ENCODE data around the gene CREBRF.
"Not testable (repeated sequence)": the region's sequence is repeated elsewhere in the genome, so short reads cannot be mapped to it uniquely, and the experiment has no call there.

DNA sequence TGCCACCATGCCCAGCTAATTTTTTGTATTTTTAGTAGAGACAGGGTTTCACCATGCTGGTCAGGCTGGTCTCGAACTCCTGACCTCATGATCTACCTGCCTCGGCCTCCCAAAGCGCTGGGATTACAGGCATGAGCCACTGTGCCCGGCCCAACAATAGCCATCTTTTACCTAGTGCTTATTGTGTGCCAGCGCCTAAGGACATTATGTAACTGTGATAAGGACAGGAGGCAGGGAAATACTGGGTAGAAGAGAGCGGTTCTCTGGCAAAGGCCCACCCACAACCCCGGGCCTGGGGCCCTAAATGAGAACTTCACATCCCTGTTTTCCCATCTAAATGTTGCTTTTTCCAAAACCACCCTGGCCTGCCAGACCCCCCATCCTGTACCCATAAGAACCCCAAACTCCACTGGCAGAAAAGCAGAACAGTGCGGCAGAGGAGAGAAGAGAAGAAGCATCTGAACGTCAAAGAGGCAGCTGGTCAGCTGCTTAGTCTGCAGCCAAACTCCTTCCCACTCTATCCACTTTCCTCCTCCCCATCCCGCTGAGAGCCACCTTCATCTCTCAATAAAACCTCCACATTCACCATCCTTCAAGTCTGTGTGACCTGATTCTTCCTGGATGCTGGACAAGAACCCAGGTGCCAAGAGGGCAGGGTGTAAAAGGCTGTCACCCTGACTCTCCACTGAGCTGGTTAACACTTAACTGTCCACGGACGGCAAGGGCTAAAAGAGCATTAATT, 8.9 kb upstream of the CREBRF start:
- TF ChIP-seq, protein P1, sequence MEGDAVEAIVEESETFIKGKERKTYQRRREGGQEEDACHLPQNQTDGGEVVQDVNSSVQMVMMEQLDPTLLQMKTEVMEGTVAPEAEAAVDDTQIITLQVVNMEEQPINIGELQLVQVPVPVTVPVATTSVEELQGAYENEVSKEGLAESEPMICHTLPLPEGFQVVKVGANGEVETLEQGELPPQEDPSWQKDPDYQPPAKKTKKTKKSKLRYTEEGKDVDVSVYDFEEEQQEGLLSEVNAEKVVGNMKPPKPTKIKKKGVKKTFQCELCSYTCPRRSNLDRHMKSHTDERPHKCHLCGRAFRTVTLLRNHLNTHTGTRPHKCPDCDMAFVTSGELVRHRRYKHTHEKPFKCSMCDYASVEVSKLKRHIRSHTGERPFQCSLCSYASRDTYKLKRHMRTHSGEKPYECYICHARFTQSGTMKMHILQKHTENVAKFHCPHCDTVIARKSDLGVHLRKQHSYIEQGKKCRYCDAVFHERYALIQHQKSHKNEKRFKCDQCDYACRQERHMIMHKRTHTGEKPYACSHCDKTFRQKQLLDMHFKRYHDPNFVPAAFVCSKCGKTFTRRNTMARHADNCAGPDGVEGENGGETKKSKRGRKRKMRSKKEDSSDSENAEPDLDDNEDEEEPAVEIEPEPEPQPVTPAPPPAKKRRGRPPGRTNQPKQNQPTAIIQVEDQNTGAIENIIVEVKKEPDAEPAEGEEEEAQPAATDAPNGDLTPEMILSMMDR (conservative IDR thresholded peaks at IDR 0.05; ENCODE audit: low read length), result not testable (repeated sequence)
- TF ChIP-seq EZH2phosphoT487 (IDR thresholded peaks at IDR 0.05; ENCODE audit: borderline replicate concordance, low read depth, low read length), result not testable (repeated sequence)
